Small intestine (tissue), 7 donors: ENCODE measurements around the gene AHDC1. TPM values are rescaled to one million over a fixed set of nuclear protein-coding genes. Genes with fewer than 3 reads are reported as not detected.
A peak's percentile ranks its signal among the peaks of the same experiment; 100 is the strongest.

ENCODE experiments used
- DNase-seq, 2 donors: peaks; one replicate each; pipeline versions ENCODE4 v3.0.0 to v3.0.0-alpha.2; 2013
- FAIRE-seq: peaks from 2 replicates; lab custom pipeline; 2012; peaks lifted over from hg19 to GRCh38; lab: Jason Lieb, UNC
- H3K27ac ChIP-seq, 3 donors: one replicate each; pipeline ENCODE4 v1.5.1; 2013; ENCODE audit warnings: low read length in 2 of 3, mild to moderate bottlenecking in 2 of 3, control low read depth in 1 of 3, inconsistent platforms in 1 of 3, low read depth in 1 of 3, moderate library complexity in 1 of 3
- H3K27me3 ChIP-seq, 3 donors: one replicate each; pipeline ENCODE4 v1.6.1; 2013; ENCODE audit warnings: low read length in 3 of 3, inconsistent platforms in 1 of 3; ENCODE audit not compliant: control insufficient read depth in 3 of 3, insufficient read depth in 3 of 3
- H3K36me3 ChIP-seq, 3 donors: one replicate each; pipeline ENCODE4 v1.6.1; 2013; ENCODE audit warnings: low read length in 3 of 3, inconsistent platforms in 1 of 3, low read depth in 1 of 3, mild to moderate bottlenecking in 1 of 3, moderate library complexity in 1 of 3; ENCODE audit not compliant: control insufficient read depth in 3 of 3, insufficient read depth in 2 of 3
- H3K4me1 ChIP-seq, 3 donors: one replicate each; pipeline ENCODE4 v1.6.1; 2013; ENCODE audit warnings: low read length in 2 of 3, inconsistent platforms in 1 of 3, low read depth in 1 of 3, mild to moderate bottlenecking in 1 of 3, moderate library complexity in 1 of 3; ENCODE audit not compliant: control insufficient read depth in 3 of 3, insufficient read depth in 2 of 3
- H3K4me3 ChIP-seq, 3 donors: one replicate each; pipeline ENCODE4 v1.5.1; 2013; ENCODE audit warnings: low read length in 3 of 3, control low read depth in 1 of 3, inconsistent platforms in 1 of 3, low read depth in 1 of 3, mild to moderate bottlenecking in 1 of 3, moderate library complexity in 1 of 3
- H3K9me3 ChIP-seq, 2 donors: one replicate each; pipeline ENCODE4 v1.6.1; 2013; ENCODE audit warnings: low read depth in 1 of 2, low read length in 1 of 2; ENCODE audit not compliant: control insufficient read depth in 2 of 2, insufficient read depth in 1 of 2
- WGBS, 3 donors: extraction: QIAGEN DNeasy Blood & Tissue Kit; methylation state at CpG; one replicate each; pipeline ENCODE4 v1.1.7; 2013; 5-methylcytosine and 5-hydroxymethylcytosine counted together
- polyA plus RNA-seq, 4 donors: library from polyadenylated mRNA; stranded (reverse) in 3 of 4; unstranded in 1 of 4; fragments of 200-250 nt in 3 of 4; fragments of 120-200 nt in 1 of 4; gene quantifications; one replicate each; pipeline versions ENCODE4 v1.2.1 to v1.2.3, GENCODE V29; 2013
- donor health status: healthy with polysubstance abuse.
- donor health status: control.
- donor health status: control.
- donor health status: Bipolar disorder and iron deficiency.
- donor health status: healthy.

The AHDC1 gene
- polyA plus RNA-seq, 4 donors: 3.5 to 17.4 (median 6.9) TPM

- FAIRE-seq (no peak), DNase-seq (no peak)
- 76 to 88% (median 86%) methylated on average over 8 of the region's 8 CpGs for WGBS, 3 donors
- Histone ChIP-seq H3K4me1 (peaks cover 5 to 69% (median 16%) of the 10 kb centered on the region in 3 donors), H3K36me3 (peaks cover 0 to 53% (median 0%) of the 10 kb centered on the region in 3 donors), H3K9me3 (no peaks in the 10 kb centered on the region), H3K27me3 (no peaks in the 10 kb centered on the region), H3K27ac (no peak overlapping the region), H3K4me3 (no peak overlapping the region)
These were observed 44.4 kb downstream of the AHDC1 start for GRCh38 chr1:27559466-27560030.

DNA sequence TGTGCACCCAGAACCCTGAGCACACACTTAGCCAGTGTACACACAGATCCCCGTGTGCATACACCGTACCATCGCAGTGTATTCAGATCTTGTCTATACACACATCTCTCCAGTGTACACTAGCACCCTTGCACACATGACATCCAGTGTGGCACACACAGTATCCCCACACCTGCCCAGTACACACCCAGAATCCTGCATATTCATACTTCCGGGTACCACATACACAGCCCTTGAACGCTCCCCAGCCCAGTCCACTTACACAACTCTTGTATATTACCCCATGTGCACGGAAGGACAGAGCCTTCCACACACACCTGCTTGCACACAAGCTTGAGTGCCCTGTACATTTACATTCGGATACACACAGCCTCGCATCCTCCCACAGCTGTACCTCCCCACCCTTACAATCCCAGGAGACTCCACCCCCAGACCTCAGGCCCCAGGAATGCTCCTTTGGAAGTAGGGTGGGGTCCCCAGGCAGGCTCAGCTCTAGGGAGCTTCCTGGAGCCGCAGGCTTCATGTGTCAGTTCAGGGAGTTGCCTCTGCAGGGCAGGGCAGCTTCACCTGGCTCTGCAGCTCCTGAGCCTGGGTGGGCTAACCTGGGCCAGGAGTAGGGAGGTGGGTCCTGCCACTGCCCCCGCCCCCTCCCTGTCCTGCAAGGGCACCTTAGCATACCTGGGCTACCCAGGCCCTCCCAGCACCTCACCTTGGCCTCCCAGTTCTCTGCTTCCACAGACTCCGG, 46.2 kb downstream of the AHDC1 start:
- peaks cover 0 to 55% (median 3%) of the 10 kb centered on the region in 3 donors for H3K36me3 ChIP-seq
- no peak overlapping the region for H3K4me3 ChIP-seq
- H3K27me3 ChIP-seq: no peaks in the 10 kb centered on the region
- 16 to 49% (median 44%) methylated on average over 11 of the region's 11 CpGs for WGBS, 3 donors
- peaks cover 0 to 55% (median 8%) of the 10 kb centered on the region in 3 donors for H3K4me1 ChIP-seq
- H3K9me3 ChIP-seq: no peaks in the 10 kb centered on the region
- H3K27ac ChIP-seq: peak overlapping the region; percentile 56 to 86 (median 82)
- no peak for FAIRE-seq
- DNase-seq: peak; percentile 86 to 92

DNA sequence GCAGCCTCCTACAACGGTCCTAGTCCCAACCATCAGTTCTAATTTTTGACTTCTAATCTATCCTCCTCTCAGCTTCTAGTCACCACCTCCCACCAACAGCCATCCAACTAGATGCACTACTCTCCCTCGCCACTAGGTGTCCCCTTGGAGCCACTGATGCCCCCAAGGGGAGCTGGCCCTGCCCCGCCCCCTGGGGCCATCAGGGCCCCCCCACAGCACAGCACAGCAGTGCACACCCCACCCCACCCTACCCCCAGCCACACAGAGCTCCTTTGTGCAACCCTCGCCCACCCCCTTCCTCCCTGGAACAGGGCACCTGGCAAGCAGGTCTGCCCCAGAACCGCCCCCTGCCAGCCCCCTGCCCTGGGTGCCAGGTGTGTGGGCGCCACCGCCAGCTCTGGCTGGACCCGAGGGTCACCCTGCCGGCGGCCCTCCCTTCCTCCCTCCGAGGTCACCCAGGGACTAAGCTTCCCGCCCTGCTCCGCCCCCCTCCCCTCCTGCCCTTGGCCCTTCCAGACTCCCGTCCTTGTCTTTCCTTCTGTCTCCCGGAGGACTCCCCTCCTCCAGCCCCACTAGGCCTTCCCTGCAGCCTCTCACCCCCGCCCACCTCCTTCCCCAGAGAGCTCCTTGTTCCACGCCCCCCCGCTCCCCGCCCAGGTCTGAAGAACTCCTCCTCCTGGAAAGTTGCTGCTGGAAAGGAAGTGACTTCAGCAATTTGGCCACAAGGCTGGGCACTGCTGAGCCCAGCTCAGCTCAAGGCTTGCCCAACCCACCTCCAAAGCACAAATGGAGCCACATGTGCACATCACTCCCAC, 47.0 kb downstream of the AHDC1 start:
- FAIRE-seq (no peak), DNase-seq (peak; percentile 68 to 93)
- Histone ChIP-seq H3K27ac (peak overlapping the region; percentile 56 to 86 (median 82)), H3K4me3 (peak overlapping the region in 1 of 3 donors; percentile 16), H3K9me3 (no peaks in the 10 kb centered on the region), H3K4me1 (peaks cover 0 to 47% (median 8%) of the 10 kb centered on the region in 3 donors), H3K27me3 (no peaks in the 10 kb centered on the region), H3K36me3 (peaks cover 0 to 63% (median 3%) of the 10 kb centered on the region in 3 donors)
- 0 to 13% (median 8%) methylated on average over 13 to 19 of the region's 19 CpGs for WGBS, 3 donors

DNA sequence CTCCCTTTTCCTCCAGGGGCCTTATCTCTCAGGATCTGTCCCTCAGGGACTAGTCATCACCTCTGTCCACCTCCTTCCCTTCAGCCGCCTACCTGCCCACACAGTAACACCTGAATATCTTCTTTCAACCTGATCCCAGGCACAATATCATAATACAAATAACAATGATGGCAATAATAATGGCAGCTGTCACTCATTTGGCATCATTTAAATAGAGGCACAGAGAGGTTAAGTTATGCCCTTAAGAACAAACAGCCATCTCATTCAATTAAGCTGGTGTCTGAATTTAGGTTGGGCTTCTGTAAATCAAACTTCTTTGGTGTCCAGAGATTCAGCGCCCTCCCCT, 47.5 kb downstream of the AHDC1 start:
- H3K27me3 ChIP-seq: no peaks in the 10 kb centered on the region
- peaks cover 0 to 42% (median 8%) of the 10 kb centered on the region in 3 donors for H3K4me1 ChIP-seq
- 46 to 58% (median 50%) methylated on average over 2 of the region's 2 CpGs for WGBS, 3 donors
- H3K27ac ChIP-seq: peak overlapping the region in 2 of 3 donors; percentile 55 to 86
- no peak overlapping the region for H3K4me3 ChIP-seq
- DNase-seq (no peak), FAIRE-seq (no peak)
- H3K9me3 ChIP-seq: no peaks in the 10 kb centered on the region
- peaks cover 0 to 69% (median 3%) of the 10 kb centered on the region in 3 donors for H3K36me3 ChIP-seq

GRCh38 chr1:27555700-27556424, 48.1 kb downstream of the AHDC1 start:
- Histone ChIP-seq H3K4me1 (peaks cover 0 to 36% (median 8%) of the 10 kb centered on the region in 3 donors), H3K36me3 (peaks cover 0 to 69% (median 3%) of the 10 kb centered on the region in 3 donors), H3K4me3 (no peak overlapping the region), H3K27me3 (no peaks in the 10 kb centered on the region), H3K9me3 (no peaks in the 10 kb centered on the region), H3K27ac (peak overlapping the region in 2 of 3 donors; percentile 55 to 86)
- no peak for FAIRE-seq
- WGBS, 3 donors: 32 to 68% (median 61%) methylated on average over 11 to 12 of the region's 12 CpGs
- no peak for DNase-seq

DNA sequence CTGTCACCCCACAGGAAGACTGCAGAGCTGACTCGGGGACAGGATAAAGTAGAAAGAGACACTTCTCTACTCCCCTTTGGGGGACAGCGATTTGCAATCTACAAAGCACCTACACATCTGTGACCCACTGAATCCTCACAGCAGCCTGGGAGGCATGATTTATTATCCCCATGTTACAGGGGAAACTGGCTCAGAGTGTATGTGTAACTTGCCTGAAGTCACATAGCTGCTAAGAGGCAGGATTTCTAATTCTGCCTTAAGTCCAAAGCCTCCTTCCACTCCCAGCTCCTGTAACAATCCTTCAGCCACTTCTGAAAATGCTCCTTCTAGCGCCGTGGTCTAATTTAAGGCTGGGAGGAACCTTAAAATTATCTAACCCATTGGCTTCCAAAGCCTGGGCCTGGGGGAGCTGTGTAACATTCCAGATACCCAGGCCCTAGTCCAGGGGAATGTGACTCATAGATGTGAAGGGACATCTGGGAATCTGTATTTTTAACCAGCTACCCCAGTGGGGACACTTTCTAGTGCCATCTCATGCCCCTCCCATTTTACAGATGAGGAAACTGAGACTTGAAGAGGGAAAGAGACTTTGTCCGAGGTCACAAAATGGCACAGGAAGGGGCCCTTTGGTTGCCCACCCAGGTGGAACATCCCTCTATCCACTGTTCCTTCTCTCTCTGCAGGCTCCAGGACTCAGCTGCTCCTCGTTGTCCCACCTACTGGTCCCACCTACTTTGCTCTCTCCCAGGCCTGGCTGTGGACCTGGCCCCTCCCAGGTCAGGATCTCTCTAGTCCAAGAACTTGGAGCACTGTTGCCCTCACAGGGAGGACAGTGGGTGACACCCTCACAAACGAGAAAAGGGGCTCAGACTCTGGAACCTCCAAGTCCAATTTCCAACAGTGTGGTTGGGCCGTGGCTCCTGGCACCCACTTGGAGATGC, 48.9 kb downstream of the AHDC1 start:
- H3K27me3 ChIP-seq: no peaks in the 10 kb centered on the region
- H3K27ac ChIP-seq: peak overlapping the region in 2 of 3 donors; percentile 4 to 33
- H3K36me3 ChIP-seq: peaks cover 0 to 69% (median 7%) of the 10 kb centered on the region in 3 donors
- no peak overlapping the region for H3K4me3 ChIP-seq
- WGBS, 3 donors: 66 to 75% (median 72%) methylated on average over 8 of the region's 8 CpGs
- H3K9me3 ChIP-seq: no peaks in the 10 kb centered on the region
- FAIRE-seq (no peak), DNase-seq (no peak)
- peaks cover 0 to 36% (median 8%) of the 10 kb centered on the region in 3 donors for H3K4me1 ChIP-seq

DNA sequence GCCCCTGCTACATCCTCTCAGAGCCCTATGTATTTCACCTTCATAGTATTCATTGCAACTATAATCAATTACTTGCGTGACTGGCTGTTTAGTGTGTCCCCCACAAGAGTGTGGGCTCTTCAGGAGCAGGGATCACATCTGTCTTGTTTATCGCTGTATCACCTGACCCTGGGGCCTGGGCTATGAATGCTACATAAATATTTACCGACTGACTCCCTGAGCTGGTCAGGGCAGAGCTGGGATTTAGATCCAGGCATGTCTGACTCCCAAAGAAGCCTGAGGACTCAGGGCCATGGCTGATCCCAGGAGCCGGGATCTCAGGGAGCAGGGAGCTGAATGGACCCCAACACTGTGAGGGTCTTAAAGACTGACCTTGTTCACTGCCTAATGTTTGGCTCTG, 49.7 kb downstream of the AHDC1 start:
- no peak for FAIRE-seq
- peak overlapping the region in 1 of 3 donors; percentile 29 for H3K27ac ChIP-seq
- 73 to 80% (median 78%) methylated on average over 4 of the region's 4 CpGs for WGBS, 3 donors

More for the DNA sequence above, 49.7 kb downstream of the AHDC1 start:
- DNase-seq: no peak
- H3K4me3 ChIP-seq: no peak overlapping the region
- H3K9me3 ChIP-seq: no peaks in the 10 kb centered on the region
- H3K4me1 ChIP-seq: peaks cover 0 to 36% (median 8%) of the 10 kb centered on the region in 3 donors
- H3K27me3 ChIP-seq: no peaks in the 10 kb centered on the region
- H3K36me3 ChIP-seq: peaks cover 0 to 74% (median 7%) of the 10 kb centered on the region in 3 donors
